Medulla oblongata (tissue), 1 donor: Measurements from ENCODE around the gene MAML2.

Experiments used
- DNase-seq: peaks from one replicate; pipeline ENCODE4 v3.0.0-alpha.2; 2015; ENCODE audit errors: extremely low spot score

The MAML2 gene

DNA sequence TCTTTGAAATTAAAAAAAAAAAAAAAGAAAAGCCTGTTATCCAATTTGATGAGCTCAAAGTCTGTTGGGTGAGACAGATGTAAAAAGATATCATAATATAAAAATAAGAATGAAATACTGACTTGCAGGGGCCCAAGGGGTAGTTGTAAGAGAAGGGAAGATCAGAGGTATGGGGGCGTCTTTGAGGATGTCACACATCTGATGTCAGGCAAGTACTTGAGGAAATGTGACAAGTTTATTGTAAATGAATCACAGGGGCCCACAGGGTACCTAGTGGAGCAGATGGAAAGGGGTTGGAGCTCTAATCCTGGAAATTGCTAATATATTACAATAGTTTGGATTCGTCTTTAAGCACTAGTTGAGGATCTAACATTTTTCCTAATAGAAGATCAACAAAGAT lies 131.6 kb downstream of the MAML2 start:
- DNase-seq, result no peak

DNA sequence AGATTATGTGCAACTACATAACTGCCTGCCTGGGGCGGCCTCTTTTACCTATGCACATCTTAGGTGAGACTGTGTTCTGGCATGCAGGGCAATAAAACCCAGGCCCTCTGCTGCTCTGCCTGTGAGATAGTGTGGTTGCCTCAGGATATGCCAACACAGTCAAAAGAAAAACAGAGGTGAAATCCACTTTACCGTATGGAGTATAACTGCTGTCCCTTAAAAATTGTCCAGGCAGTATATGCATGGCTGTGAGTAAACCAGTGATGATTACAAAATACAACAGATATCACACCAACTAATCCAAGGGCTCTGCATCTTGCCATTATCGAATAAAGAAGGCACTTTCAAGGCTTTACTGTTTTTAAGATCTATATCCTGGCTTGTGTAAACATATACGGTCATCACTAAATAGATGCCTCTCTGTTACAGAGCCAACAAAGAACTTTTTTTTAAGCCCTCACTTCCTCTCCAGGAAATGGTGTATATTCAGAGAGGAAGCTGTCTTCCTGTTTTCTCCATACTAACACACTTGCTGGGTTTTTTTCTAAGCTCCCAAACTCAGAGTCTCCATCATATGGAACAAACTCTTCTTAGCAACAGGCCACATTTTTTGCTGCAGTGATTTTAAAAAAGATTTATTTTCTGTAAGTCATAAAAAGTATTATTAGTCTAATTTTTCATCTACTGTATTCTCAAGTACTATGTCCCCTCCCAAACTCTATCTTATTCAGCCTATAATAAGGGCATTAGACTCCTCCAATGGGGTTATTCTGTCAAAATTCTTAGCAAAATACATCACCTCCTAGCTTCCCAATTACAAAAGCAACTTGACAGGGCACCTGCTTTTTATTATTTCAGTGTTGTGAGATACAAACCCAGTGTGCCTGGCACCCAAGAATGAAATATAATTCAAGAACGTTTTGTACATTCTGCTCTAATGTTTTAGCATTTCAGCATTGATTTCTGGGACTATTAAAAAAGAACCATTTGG lies 135.2 kb downstream of the MAML2 start:
- DNase-seq, result peak; percentile 68

DNA sequence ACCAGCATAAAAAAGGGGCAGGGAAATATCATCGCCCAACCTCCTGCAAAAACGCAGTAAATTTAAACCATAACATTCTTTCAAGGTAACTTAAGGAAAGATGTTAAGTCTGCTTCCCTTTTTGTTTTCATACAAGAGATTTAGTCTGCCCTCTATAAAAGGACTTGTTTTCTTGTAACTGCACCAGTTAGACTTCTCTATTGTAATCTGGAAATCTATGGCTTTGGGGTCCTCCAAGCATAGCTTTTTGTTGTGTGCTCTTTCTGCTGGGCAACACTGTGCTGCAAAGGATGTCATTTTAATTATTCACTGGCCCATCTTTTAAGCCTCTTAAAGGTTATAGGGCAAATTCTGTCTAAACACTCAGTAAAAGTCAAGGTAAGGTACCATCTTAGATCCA lies 136.0 kb downstream of the MAML2 start:
- no peak for DNase-seq

DNA sequence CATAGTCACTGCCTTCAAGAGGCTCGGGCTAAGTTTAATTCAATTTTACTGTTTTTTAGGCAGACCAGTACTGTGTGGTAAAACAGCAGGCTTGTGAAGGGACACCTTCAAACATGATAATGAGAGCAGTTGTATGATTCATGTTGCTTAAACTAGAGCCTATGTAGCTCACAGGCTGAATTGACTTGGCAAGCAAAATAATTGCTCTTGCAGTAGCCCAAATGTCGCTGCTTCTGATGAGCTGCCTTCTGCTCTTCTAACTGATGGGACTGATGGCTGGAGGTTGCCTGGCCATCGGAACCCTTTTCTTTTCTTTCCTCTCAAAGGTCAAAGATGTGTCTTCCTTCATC lies 137.6 kb downstream of the MAML2 start:
- DNase-seq, result no peak

DNA sequence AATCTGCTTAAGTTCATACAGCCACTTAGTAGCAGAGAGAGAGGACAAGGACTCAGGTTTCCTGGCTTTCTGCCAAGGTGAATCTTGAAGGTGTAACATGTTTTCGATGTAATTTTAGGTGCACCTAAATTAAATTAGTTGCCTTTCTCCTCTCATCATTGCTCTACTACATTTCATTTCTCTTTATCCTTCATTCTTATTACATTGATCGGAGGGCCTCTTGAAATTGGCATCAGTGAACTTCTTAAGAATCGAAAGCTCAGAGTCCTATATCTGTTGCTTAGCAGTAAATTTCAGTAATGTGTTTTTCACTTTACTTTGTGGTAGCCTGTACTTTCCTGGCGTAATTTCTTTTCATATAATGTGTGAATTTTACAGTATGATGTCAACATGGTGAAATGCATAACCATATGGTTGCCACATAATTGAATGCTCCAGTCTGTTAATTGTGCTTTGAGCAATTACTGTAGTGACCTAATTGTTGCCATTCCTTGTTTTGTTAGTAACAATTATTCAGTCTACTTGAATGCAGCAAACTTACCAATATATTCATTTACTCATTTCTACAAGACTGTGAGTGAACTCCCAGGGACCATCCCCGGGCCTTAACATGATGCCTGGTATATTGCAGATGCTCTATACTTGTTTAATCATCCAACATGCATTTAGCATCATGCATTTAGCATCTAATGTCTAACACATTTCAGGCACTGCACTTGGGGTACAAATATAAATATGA lies 138.1 kb downstream of the MAML2 start:
- no peak for DNase-seq

DNA sequence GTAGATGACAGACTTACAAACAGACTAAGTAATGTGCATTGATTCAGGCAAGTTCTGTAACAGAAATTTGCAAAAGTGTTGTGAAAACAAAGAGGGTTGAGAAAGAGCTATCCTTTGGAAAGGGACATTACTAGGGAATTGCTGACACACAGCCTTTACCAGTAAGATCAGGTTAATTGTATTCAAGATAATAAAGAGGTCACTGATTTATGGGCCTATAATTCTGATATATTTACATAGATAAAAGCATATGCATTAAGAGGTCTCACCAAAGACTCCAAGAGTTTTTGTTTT lies 138.7 kb downstream of the MAML2 start:
- no peak for DNase-seq

DNA sequence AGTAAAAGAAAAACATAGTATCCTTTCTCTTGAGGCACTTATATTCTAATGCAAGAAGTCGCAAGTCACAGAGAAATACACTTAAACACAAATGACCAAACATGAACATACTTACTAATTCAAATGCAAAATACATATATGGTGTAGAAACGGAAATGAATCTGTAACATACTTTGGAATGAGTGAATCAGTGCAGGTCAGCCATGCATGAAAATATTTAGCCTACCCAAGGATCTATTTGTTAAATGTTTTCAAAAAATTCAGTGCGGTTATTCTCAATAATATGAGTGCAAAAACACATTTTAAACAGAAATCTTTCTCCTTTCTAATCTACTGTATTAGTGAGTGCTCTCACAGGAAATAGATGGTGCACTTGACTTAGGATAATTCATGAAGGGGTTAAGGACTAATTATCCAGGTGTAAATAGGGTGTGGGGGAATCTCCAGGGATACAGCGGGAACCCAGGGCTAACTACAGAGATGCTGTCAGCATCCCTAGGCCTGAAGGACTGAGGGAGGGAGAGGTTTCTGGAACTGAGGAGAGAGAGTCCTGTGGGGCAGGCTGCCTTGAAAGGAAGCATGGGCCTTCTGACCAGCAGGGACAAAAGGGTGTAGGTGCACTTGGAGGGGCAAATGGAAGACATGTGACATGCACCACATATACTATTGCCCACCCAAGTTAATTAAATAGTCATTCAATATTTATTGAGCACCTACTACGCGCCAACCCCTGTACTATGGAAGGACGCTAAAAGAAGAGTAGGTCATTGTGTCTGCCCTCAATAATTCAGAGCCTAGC lies 139.2 kb downstream of the MAML2 start:
- DNase-seq, result no peak

DNA sequence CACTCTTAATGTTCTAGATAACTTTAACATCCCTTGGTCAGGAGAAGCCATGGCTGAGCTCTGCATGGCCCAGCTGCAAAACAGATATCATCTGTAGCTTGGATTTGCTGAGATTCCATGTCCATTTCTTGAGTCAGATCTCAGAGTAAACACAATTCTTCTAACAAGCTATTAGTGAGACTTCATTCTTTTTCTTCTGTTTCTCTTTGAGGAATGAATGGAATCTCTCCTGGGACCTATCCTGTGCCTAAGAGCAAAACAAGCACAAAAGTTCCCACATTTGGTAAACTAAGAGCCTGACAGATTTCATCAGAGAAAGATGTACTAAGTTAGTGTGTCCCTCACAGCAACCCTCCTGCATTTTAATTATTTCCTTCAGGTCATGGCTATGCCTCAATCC lies 142.8 kb downstream of the MAML2 start:
- DNase-seq, result no peak

DNA sequence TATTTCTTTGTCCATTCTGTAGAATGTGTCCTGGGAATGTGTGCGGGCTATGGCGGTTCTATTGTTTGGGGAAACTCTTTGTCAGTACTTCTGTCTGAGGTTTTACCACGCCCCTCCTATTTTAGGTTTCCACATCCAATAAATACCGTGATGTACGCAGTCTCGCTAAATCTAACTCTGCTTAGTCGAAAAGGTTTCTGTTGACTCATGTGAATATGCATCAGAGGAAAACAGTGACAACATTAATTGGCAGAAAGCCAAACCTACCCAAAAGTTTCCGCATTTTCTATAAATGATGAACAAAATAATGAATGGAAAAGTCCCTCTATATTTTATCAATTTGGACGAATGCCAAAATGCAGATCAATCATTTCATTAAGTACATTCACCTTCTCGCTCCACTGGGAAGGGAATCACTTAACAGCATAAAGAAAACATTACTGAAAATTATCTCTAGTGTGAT lies 143.4 kb downstream of the MAML2 start:
- no peak for DNase-seq

DNA sequence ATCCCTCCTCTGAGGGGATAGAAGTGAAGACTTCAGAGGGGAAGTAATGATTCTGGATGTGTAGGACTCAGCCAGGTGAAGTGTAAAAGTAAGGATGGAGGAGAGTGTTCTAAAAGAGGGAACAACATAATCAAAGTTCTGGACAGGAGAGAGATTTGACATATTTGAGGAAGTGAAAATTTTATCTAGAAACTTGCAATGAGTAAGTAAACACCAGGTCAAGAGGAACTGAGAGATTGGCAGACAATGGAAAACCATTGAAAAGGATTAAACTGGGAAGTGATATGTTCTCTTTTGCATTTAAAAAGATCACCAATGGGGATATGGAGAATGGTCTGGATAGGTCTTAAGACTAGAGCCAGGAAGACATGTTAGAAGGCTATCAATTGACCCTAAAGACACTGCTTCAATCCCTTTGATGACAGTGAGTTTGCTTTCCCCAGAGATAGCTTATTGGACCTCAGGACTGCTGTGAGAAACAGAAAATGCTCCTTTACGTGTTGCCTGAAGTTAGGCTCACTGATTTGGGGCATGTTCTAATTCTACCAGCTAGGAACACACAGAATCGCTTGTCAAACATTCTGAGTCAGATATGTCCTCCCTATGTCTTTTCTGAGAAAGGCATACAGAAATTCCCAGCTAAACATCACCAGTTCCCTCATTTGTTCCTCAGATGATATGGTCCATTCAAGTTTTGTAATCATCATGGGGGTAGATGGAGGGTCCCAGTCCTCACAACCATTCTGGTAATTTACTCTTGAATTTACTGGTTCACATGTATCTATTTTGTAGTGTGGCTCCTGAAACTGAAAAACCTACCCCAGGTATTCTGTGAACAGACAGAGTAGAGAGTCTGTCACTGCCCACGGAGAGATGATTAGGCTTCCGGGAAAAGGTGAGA lies 144.9 kb downstream of the MAML2 start:
- peak; percentile 40 for DNase-seq

DNA sequence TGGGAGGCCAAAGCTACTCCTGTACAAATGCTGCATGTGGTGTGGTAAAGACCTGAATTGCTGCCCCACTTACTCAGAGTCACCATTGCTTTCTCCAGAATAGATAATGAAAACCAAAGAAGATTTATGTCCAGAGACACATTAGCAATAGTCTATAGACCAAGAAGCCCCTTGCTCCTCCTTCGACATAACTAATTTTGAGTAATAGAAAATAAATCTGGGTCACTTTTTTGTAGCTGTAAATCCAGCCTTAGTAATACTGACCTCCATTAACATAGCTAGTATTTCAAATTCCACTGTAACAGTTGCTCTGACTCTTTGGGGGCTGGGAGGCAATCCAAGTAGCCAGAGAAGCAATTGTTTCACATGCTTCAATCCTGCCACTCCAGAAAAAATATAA lies 145.9 kb downstream of the MAML2 start:
- no peak for DNase-seq

DNA sequence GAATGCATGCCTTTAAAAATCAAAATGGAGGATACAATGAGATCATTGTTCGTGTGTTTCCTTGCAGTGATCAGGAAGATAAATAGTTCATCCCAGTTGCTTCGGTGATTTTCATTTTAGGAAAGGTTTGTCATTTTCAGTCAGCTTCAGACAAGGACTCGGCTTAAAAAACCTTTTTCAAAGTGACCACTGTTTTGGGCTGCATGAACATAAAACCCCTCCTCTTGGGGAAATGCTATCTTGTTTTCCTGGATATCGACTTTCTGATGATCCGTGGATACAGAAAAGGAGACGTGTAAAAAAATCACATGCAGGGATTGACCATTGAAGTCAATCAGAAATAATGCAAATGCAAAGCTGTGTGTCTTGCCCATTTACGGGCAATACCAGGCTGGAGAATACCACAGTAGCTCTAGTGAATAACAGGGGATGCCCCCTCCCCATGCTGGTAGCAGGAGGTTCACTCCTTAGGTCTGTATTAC lies 146.8 kb downstream of the MAML2 start:
- peak; percentile 56 for DNase-seq

DNA sequence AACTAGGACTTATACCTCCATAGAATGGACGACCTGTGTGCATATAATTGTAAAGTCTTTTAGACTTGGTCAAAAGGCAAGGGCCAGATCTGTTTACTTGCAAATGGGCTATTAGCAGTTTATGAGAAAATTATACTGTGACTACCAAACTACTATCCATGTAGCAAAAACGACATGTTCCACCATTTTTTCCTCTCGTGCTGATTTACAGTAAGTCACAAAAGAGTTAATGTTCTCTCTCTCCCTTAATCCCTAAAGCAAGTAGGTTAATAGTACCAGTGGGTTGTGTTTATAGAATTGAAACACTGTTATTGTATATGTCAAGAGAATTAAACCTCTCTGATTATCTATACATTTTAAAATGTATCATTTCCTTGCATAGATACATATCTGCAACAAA lies 147.3 kb downstream of the MAML2 start:
- no peak for DNase-seq

DNA sequence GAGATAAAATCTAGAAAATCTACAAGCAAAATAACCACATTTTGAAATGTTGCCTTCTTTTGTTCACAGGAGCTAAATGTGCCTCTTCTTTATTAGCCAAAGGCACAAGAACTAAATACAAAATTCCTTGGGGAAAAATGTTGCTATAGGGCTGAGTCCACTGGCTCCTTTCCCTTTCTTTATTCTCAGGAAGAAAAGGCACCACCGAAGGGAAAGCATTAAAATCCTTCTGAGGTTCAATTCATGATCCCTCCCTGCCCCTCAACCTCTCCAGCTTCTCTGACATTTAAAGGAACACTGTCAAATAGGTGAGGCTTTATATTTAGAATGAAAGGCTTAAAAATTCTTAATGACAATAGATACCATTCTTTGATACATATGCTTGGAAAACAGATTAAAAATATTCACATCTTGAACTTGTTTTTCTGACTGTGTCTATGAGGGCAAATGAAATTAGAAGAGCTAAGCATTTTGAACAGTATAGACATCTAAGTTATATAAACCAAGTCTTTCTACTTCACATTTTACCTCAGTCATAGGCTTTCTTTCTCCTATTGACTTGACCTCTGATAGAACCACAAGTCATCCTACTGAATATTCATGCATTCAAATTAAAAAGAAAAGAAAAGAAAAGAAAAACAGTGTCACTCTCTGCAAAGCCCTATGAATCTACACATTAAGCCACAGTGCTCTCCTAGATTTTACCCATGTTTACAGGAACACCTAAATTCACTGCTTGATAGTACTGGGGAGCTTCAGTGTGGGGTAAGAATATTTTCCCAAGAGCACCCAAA lies 148.2 kb downstream of the MAML2 start:
- peak; percentile 44 for DNase-seq

DNA sequence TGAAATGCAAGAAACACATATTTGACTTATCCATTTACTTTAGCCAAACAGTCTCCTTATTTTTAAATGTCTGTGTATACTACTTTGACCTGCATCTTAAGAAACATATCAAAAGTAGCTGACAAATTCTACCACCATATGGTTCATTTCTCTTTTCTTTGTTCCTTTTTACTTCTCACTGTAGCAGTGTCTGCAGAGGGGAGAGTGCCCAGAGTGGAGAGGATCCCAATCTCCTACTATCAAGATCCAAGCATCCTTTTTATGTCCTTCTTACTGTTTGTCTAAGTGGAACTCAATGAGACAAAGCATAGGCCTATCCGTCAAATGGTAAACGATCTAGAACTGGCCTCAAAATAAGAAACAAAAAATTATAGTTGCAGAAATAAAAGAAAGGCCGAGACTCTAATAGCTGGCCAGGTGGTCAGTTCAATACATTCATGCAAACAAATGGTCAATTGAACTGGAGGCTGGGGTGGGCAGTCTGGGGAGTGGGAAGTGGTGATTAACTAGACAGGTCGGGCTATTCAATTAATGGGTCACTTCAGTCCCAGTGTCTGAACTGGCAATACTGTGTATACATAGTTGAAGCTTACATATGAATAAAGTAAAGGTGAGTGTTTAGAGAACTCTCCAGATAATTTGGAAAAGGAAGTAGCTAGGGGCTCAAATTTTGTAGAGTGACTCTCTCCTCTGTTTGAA lies 149.1 kb downstream of the MAML2 start:
- DNase-seq, result no peak

DNA sequence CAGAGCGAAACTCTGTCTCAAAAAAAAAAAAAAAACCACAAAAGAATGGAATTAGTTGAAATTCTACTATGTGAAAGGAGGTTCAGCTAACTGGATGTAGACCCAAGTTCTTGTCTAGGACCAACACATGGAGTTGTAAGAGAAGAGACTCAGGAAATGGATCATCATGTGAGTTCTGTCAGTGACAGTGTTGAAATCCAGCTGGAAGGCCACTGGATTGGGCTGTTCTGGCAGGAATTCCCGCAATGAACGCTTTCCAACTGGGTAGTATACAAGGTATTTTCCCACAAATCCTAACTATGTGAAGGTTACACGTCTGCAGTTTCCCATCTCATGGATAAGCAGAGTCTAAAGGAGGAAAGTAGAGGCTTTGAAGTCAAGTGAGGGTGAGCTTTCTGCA lies 151.2 kb downstream of the MAML2 start:
- no peak for DNase-seq

DNA sequence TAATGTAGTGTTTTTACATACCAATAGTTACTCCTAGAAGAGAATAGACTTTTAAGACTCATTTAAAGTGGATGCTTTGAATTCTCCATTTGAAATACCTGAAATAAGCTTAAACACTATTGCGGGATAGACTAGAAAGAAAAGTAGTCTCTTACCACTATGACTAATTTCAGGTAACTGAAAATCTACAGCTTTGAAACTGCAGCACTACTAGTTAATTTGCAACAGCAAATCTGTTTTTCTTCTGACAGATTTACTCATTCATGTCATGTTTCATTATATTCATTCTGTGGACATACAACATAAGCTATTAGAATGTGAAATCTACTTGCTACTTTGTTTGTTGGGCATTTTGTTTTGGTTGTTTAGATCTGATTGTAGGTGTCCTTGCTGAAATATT lies 153.6 kb downstream of the MAML2 start:
- DNase-seq, result no peak

DNA sequence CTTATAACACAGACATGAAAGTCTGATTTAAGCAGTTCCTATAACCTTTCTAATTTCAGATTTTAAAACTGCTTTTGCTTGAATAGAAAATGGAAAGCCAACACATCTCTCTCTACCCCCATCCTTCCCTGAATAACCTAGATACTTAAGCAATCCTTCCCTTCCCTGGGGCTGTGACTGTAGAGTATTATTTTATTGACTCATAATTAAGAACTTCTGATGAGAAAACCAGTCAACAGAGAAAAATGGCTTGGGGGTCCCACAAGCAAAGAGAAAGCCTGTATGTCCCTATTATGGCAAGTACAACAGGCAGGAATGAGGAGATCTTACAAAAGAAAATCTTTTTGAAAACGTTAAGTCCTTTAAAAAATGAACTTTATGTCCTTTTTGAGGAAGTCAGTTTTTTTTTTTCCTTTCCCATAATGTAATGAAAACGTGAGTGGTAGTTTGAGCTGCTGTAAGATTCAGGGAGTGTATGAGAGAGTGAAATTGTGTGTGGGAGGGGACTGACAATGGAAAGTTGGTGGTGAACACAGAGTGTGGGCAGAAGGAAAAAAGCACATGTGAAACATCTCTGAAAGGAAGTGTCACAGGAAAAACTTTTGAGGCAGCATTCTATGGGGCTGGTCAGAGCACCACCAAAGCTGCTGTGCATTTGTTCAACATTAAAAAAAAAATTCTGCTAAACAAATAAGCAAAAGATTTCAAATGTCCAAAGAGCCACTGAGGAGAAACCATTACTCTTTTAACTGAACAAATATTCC lies 154.6 kb downstream of the MAML2 start:
- peak; percentile 47 for DNase-seq

DNA sequence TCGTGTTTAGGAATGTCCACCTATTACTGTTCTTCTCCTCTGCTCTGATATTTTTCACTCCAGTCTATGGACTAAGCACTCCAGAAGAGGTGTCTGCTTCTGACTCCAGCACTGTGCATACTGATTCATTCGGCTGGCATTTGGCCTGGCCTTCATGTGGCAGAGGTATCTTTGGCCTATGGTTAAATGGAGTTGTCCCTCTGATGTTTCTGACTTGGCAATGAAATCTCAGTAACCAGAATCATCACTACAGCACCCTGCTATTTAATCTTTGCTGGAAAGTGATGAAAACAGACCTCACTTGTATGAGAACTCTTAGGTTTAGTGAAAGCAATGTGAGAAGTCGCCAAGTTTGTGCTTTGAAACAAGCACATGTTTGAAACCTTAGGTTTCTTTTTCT lies 155.2 kb downstream of the MAML2 start:
- DNase-seq, result peak; percentile 52
